HL-60 (cell line): ENCODE results near the gene GUCD1.

Experiments used
- DNase-seq, 2 experiments: peaks; one replicate each; pipeline ENCODE4 v3.0.0-alpha.2; 2010 to 2020; ENCODE audit warnings: low read depth in 1 of 2, low spot score in 1 of 2
- H3K27ac ChIP-seq: fragments of 250-450 bp; sonication (Bioruptor Pico); replicated peaks from 2 replicates; pipeline ENCODE4 v1.5.1; 2020; ENCODE audit warnings: mild to moderate bottlenecking, moderate library complexity
- H3K27me3 ChIP-seq: fragments of 250-450 bp; sonication (Bioruptor Pico); 2 replicates; pipeline ENCODE4 v1.5.1; 2021; ENCODE audit warnings: mild to moderate bottlenecking, moderate library complexity; ENCODE audit not compliant: insufficient read depth, poor library complexity, severe bottlenecking
- H3K4me3 ChIP-seq: replicated peaks from 2 replicates; pipeline ENCODE4 v1.5.1; 2011; ENCODE audit warnings: mild to moderate bottlenecking, control low read depth, low read length; ENCODE audit not compliant: insufficient read depth
- GABPA ChIP-seq: IDR thresholded peaks from 2 replicates; pipeline ENCODE4 v1.6.1; 2012; ENCODE audit warnings: low read depth
- POLR2AphosphoS5 ChIP-seq: IDR thresholded peaks from 2 replicates; pipeline ENCODE4 v1.6.1; 2012; ENCODE audit warnings: low read depth
- SPI1 ChIP-seq: IDR thresholded peaks from 2 replicates; pipeline ENCODE4 v1.6.1; 2012; ENCODE audit warnings: low read depth, mild to moderate bottlenecking, borderline replicate concordance
- TF ChIP-seq, protein P1 (sequence below): IDR thresholded peaks from 2 replicates; pipeline ENCODE4 v1.6.1; 2012; ENCODE audit warnings: low read depth; ENCODE audit not compliant: insufficient replicate concordance
- TF ChIP-seq, protein P2 (sequence below): IDR thresholded peaks from one replicate; pipeline ENCODE4 v1.5.1; 2011; ENCODE audit warnings: low read length, control low read depth, inconsistent platforms; ENCODE audit not compliant: insufficient read depth

The GUCD1 gene

DNA sequence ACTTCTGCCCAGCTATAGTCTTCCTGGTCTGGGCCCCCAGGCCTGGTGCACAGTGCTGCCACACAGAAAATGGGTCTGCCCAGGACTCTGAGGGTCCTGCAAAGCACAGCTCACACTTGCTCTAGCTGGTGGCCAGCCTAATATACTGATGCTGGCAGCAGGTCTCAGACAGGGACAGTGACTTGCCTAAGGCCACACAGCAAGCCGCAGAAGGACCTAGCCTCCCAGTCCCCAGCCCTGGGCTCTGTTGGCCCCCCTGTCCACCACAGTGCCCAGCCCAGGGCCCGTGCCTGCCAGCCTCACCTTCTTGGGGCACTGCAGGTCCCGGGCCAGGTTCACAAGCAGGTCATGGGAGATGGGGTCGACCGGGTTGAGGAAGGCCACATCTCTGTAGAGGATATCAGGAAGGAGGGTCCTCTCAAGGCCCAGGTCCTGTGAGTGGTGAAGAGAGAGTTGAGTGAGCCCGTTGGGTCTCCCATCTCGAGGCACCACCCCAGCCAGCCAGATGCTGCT, 34.6 kb upstream of the GUCD1 start:
- Histone ChIP-seq H3K4me3 (no peak overlapping the region), H3K27me3 (no peaks in the 10 kb centered on the region), H3K27ac (no peak overlapping the region)
- TF ChIP-seq GABPA (no peak), SPI1 (no peak), POLR2AphosphoS5 (no peak)
- TF ChIP-seq, protein P1, sequence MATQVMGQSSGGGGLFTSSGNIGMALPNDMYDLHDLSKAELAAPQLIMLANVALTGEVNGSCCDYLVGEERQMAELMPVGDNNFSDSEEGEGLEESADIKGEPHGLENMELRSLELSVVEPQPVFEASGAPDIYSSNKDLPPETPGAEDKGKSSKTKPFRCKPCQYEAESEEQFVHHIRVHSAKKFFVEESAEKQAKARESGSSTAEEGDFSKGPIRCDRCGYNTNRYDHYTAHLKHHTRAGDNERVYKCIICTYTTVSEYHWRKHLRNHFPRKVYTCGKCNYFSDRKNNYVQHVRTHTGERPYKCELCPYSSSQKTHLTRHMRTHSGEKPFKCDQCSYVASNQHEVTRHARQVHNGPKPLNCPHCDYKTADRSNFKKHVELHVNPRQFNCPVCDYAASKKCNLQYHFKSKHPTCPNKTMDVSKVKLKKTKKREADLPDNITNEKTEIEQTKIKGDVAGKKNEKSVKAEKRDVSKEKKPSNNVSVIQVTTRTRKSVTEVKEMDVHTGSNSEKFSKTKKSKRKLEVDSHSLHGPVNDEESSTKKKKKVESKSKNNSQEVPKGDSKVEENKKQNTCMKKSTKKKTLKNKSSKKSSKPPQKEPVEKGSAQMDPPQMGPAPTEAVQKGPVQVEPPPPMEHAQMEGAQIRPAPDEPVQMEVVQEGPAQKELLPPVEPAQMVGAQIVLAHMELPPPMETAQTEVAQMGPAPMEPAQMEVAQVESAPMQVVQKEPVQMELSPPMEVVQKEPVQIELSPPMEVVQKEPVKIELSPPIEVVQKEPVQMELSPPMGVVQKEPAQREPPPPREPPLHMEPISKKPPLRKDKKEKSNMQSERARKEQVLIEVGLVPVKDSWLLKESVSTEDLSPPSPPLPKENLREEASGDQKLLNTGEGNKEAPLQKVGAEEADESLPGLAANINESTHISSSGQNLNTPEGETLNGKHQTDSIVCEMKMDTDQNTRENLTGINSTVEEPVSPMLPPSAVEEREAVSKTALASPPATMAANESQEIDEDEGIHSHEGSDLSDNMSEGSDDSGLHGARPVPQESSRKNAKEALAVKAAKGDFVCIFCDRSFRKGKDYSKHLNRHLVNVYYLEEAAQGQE, result no peak
- TF ChIP-seq, protein P2, sequence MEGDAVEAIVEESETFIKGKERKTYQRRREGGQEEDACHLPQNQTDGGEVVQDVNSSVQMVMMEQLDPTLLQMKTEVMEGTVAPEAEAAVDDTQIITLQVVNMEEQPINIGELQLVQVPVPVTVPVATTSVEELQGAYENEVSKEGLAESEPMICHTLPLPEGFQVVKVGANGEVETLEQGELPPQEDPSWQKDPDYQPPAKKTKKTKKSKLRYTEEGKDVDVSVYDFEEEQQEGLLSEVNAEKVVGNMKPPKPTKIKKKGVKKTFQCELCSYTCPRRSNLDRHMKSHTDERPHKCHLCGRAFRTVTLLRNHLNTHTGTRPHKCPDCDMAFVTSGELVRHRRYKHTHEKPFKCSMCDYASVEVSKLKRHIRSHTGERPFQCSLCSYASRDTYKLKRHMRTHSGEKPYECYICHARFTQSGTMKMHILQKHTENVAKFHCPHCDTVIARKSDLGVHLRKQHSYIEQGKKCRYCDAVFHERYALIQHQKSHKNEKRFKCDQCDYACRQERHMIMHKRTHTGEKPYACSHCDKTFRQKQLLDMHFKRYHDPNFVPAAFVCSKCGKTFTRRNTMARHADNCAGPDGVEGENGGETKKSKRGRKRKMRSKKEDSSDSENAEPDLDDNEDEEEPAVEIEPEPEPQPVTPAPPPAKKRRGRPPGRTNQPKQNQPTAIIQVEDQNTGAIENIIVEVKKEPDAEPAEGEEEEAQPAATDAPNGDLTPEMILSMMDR, result no peak
- no peak for DNase-seq

DNA sequence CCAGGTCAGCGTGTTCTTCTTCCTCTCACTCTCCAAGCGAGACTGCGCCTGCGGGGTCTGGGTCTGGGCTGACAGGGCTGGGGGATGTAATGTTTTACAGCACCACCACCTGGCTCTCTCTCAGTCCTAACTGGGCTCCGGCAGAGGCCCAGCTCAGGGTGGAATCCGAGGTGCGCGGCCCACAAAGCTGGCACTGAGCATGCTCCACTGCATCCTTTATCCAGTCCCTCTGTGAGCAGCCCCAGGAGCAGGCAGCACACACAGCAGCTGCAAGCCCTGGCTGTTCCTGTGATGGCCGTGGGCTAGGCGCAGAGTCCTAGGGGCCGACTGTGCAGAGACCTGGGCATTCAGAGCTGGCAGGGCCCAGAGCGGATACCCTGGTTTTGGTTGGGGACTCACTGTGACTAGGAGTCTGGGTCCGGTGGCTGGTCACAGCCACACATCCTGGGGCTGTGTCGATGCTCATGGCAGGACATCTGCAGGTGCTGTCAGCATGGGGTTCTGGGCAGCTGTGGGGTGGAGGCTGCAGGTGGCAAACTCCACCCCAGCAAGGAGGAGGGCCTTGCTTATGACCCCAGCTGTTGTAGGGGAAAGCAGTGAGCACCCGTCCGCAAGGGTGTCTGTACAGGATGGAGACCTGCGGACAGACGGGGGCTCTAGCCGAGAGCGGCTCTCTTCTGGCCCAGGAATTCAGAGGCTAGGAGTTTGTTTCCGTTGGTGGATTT, 34.0 kb upstream of the GUCD1 start:
- no peak for DNase-seq
- H3K27ac ChIP-seq, result no peak overlapping the region
- TF ChIP-seq, protein P2, result no peak
- no peak for TF ChIP-seq SPI1
- H3K27me3 ChIP-seq, result no peaks in the 10 kb centered on the region
- H3K4me3 ChIP-seq, result no peak overlapping the region

DNA sequence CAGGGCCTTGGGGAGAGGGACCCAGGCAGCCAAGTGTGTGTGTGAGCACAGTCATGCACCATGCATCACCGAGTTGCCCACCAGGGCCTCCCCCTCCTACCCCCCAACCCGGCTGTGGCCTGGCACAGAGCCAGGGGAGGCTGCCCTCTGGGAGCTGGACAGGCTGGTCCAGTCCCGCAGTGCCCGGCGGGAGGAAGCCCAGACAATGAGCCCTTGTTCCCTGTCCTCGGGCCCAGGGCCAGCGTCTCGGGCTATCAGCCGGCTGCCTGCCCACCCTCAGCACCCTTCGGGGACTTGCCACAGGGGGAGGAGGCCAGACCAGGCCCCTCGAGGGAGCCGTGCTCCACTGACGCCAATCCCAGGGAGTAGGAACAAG, 33.4 kb upstream of the GUCD1 start:
- Histone ChIP-seq H3K27ac (no peak overlapping the region), H3K4me3 (no peak overlapping the region), H3K27me3 (no peaks in the 10 kb centered on the region)
- no peak for DNase-seq
- TF ChIP-seq POLR2AphosphoS5, result no peak
- TF ChIP-seq, protein P1, result no peak
- TF ChIP-seq, protein P2, result no peak
- TF ChIP-seq GABPA, result no peak
- no peak for TF ChIP-seq SPI1

DNA sequence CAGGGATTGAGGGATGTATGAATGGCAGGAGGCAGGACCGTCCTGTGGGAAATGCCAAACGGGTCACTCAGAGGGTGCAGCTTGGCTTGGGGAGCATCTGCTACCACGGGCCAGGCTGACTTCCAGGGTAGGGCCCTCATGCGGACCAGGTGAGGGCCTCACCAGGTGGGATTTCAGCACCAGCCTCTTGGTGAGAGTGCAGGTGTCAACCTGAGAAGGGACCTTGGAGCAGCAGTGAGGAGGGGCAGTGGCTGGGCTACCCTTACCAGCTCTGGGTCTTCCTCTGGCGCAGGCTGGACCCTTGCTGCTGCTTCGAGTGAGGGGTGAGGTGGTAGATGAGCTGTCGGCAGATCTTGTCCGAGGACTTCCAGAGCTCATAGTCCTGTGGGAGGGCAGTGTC, 33.0 kb upstream of the GUCD1 start:
- no peaks in the 10 kb centered on the region for H3K27me3 ChIP-seq
- H3K4me3 ChIP-seq, result no peak overlapping the region
- TF ChIP-seq, protein P2, result no peak
- TF ChIP-seq POLR2AphosphoS5 (no peak), SPI1 (no peak), GABPA (no peak)
- TF ChIP-seq, protein P1, result no peak
- H3K27ac ChIP-seq, result no peak overlapping the region
- no peak for DNase-seq
